Thyroid gland (tissue), 4 donors: Measurements from ENCODE around the gene NT5C1A. TPM values are rescaled to one million over a fixed set of nuclear protein-coding genes. Genes with fewer than 3 reads are reported as not detected.

Experiments
- DNase-seq, 2 donors: peaks; one replicate each; pipeline ENCODE4 v3.0.0-alpha.2; 2019
- H3K27ac ChIP-seq, 3 donors: fragments of 200-600 bp; sonication (generic); 1 replicate in 2 of 3; 2 replicates in 1 of 3; pipeline ENCODE4 v1.5.1; 2016 to 2019; ENCODE audit warnings: mild to moderate bottlenecking in 1 of 3, moderate library complexity in 1 of 3
- H3K27me3 ChIP-seq: fragments of 200-600 bp; sonication (generic); one replicate; pipeline ENCODE4 v1.5.1; 2019
- H3K36me3 ChIP-seq, 2 donors: fragments of 200-600 bp; sonication (generic); one replicate each; pipeline ENCODE4 v1.5.1; 2016 to 2019
- H3K4me1 ChIP-seq, 2 donors: fragments of 200-600 bp; sonication (generic); one replicate each; pipeline ENCODE4 v1.5.1; 2017 to 2019
- H3K4me3 ChIP-seq, 3 donors: fragments of 200-600 bp; sonication (generic); replicated peaks in 1 of 3; 1 replicate in 2 of 3; 2 replicates in 1 of 3; pipeline ENCODE4 v1.5.1; 2016; ENCODE audit warnings: mild to moderate bottlenecking in 1 of 3
- H3K9me3 ChIP-seq: fragments of 200-600 bp; sonication (generic); one replicate; pipeline ENCODE4 v1.5.1; 2017
- CTCF ChIP-seq, 6 experiments: fragments of 200-600 bp in 3 of 6; fragments of 450-650 bp in 3 of 6; sonication (generic) in 3 of 6; IDR thresholded peaks; one replicate each; pipeline ENCODE4 v1.5.1; 2016 to 2019; ENCODE audit warnings: antibody characterized with exemption in 6 of 6, mild to moderate bottlenecking in 2 of 6, inconsistent platforms in 1 of 6, moderate library complexity in 1 of 6
- POLR2A ChIP-seq, 2 donors: fragments of 450-650 bp; IDR thresholded peaks; one replicate each; pipeline ENCODE4 v1.6.1; 2017; ENCODE audit warnings: antibody characterized with exemption in 2 of 2, mild to moderate bottlenecking in 2 of 2, moderate library complexity in 1 of 2
- WGBS, 2 donors: methylation state at CpG; one replicate each; pipeline ENCODE4 v1.1.5; 2017; 5-methylcytosine and 5-hydroxymethylcytosine counted together
- intact Hi-C: fragments of 100-400 bp; cut with DNase I; formaldehyde crosslinking; loops from one replicate; pipeline ENCODE4 v1.15.1; 2023
- total RNA-seq, 4 donors: library from RNA; depleted of rRNA; stranded (reverse); fragments of >200 nt; gene quantifications; one replicate each; pipeline ENCODE4 v1.2.3, GENCODE V29; 2016

Gene NT5C1A
- total RNA-seq, 4 donors from 2014 or later = 0.33 to 0.73 TPM; not detected in 2

GRCh38 chr1:39625462-39626273 is 46.2 kb downstream of the NT5C1A start:
- Histone ChIP-seq H3K27me3 (no peaks in the 10 kb centered on the region), H3K36me3 (no peaks in the 10 kb centered on the region), H3K4me3 (no peak overlapping the region), H3K9me3 (no peaks in the 10 kb centered on the region), H3K4me1 (peaks cover 0 to 7% of the 10 kb centered on the region in 2 donors), H3K27ac (peak overlapping the region in 2 of 3 donors; percentile 30 to 35)
- intact Hi-C loops = no loop called here
- TF ChIP-seq POLR2A (IDR thresholded peaks at IDR 0.05) = no peak
- TF ChIP-seq CTCF (IDR thresholded peaks at IDR 0.05) = no peak
- 70 to 77% methylated on average over 3 to 8 of the region's 11 CpGs for WGBS, 2 donors
- DNase-seq = peak; percentile 28 to 35

- intact Hi-C loops = no loop called here
- Histone ChIP-seq H3K4me1 (peaks cover 0 to 7% of the 10 kb centered on the region in 2 donors), H3K27ac (no peak overlapping the region), H3K36me3 (no peaks in the 10 kb centered on the region), H3K27me3 (no peaks in the 10 kb centered on the region), H3K4me3 (no peak overlapping the region), H3K9me3 (no peaks in the 10 kb centered on the region)
- 66 to 73% methylated on average over 8 of the region's 8 CpGs for WGBS, 2 donors
- no peak for TF ChIP-seq POLR2A (IDR thresholded peaks at IDR 0.05)
- TF ChIP-seq CTCF (IDR thresholded peaks at IDR 0.05) = no peak
- DNase-seq = no peak
Measured at GRCh38 chr1:39625009-39625408, 46.9 kb downstream of the NT5C1A start.

- Histone ChIP-seq H3K4me3 (no peak overlapping the region), H3K36me3 (no peaks in the 10 kb centered on the region), H3K27ac (no peak overlapping the region), H3K4me1 (peaks cover 0 to 7% of the 10 kb centered on the region in 2 donors), H3K27me3 (no peaks in the 10 kb centered on the region), H3K9me3 (no peaks in the 10 kb centered on the region)
- no peak for DNase-seq
- intact Hi-C loops = no loop called here
- TF ChIP-seq CTCF (IDR thresholded peaks at IDR 0.05) = no peak
- TF ChIP-seq POLR2A (IDR thresholded peaks at IDR 0.05) = no peak
- 55 to 65% methylated on average over 5 to 6 of the region's 6 CpGs for WGBS, 2 donors
Measured at GRCh38 chr1:39623053-39623452, 48.9 kb downstream of the NT5C1A start.

- Histone ChIP-seq H3K9me3 (no peaks in the 10 kb centered on the region), H3K27ac (no peak overlapping the region), H3K4me1 (peaks cover 0 to 7% of the 10 kb centered on the region in 2 donors), H3K36me3 (no peaks in the 10 kb centered on the region), H3K4me3 (no peak overlapping the region), H3K27me3 (no peaks in the 10 kb centered on the region)
- WGBS, 2 donors = 97 to 100% methylated on average over 3 of the region's 3 CpGs
- intact Hi-C loops = no loop called here
- DNase-seq = no peak
- TF ChIP-seq CTCF (IDR thresholded peaks at IDR 0.05) = no peak
- no peak for TF ChIP-seq POLR2A (IDR thresholded peaks at IDR 0.05)
Measured at GRCh38 chr1:39622427-39622826, 49.5 kb downstream of the NT5C1A start.

- TF ChIP-seq POLR2A (IDR thresholded peaks at IDR 0.05) (no peak), CTCF (IDR thresholded peaks at IDR 0.05) (no peak)
- intact Hi-C loops = no loop called here
- no peak overlapping the region for H3K4me3 ChIP-seq
- DNase-seq = no peak
- no peak overlapping the region for H3K27ac ChIP-seq
- peaks cover 0 to 4% of the 10 kb centered on the region in 2 donors for H3K4me1 ChIP-seq
- no peaks in the 10 kb centered on the region for H3K9me3 ChIP-seq
- H3K27me3 ChIP-seq = no peaks in the 10 kb centered on the region
- WGBS, 2 donors = 83 to 87% methylated on average over 3 of the region's 3 CpGs
- H3K36me3 ChIP-seq = no peaks in the 10 kb centered on the region
Measured at GRCh38 chr1:39620659-39621165, 51.2 kb downstream of the NT5C1A start.
